Pons (tissue), 1 donor: Measurements from ENCODE around the gene CDH8.
"Not testable (repeated sequence)": the region's sequence is repeated elsewhere in the genome, so short reads cannot be mapped to it uniquely, and the experiment has no call there.

Experiments
- DNase-seq: peaks from one replicate; pipeline ENCODE4 v3.0.0-alpha.2; 2016; ENCODE audit warnings: low spot score

The CDH8 gene

DNA sequence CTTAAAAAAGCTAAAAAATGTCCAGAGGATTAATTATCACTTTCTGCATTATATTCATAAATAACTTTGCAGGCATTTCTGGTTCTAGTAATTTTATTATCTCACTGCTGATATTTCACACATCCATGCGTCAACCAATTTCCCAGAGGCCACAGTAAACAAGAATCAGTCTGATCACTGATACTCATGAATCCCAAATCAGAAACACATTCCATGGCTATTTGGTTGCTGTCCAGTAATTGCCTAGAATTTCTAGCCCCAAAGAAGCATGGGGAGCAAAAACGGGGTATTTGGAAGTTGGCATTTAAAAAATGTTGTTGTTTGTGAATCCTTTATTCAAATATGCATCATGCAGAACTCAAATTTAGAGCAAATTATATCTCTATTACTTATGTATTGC is 244.8 kb downstream of the CDH8 start:
- DNase-seq: no peak

DNA sequence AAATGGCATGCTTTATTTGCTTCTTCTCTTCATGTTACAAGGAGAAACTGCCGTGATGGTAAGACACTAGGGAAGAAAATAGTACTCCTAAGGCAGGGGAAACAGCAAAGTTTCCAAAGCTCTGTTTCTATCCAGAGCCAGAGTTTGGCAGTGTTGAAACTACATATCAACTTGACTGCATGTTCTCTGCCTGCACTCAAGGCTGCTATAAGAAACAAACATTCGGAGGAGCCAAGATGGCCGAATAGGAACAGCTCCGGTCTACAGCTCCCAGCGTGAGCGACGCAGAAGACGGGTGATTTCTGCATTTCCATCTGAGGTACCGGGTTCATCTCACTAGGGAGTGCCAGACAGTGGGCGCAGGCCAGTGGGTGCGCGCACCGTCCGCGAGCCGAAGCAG is 254.4 kb downstream of the CDH8 start:
- not testable (repeated sequence) for DNase-seq

DNA sequence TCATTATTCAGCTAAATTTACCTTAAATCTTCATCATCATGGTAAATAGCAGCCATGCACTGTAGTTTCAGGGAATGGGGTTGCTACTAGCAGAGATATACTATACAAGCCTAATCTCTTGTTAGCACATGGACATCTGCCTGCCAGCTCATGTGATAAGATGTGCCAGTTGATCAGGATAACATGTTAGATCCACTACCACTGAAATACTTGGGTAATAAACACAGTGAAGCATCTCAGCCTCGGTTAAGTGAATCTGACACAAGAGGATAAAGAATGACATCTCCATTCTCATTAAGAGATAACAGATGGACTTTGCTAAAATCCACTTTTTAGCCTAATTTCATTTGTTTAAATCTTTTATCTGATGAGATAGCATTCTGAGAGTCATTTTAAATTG is 256.1 kb downstream of the CDH8 start:
- DNase-seq: no peak

DNA sequence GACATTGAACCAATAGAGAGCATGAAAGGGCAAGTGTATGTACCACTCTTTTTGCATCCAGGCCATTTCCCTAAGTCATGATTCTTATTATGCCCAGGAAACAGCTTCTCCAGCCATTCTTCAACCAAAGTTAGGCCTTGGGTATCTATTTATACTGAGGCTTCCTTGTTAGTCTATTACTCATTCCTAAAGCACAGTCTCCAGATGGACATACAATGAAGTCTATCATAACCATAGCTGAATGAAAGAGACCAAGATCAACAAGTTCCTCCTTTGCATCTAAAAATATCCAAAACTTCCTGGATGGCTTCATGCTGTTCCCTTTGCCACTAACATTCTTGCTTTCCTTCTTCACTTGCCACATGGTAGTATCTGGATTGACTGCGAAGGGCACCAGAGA is 265.9 kb downstream of the CDH8 start:
- DNase-seq: no peak

DNA sequence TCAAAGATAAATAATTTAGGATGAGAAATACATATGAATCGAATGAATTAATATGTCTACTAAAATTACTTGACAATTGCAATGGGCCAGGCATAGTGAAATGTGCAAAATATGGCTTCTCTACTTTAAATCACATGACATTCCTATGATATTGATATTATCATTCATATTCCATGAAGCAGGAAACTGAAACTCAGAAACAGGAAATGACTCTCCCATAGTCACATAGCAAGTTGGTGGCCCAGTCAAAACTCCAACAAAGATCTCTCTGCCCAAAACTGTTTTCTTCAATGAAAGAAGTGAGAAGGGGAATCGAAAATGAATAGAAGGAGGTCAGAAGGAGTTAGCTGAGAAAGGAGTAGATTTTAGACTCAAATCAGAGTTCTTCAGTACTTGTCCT is 272.2 kb downstream of the CDH8 start:
- DNase-seq: no peak

DNA sequence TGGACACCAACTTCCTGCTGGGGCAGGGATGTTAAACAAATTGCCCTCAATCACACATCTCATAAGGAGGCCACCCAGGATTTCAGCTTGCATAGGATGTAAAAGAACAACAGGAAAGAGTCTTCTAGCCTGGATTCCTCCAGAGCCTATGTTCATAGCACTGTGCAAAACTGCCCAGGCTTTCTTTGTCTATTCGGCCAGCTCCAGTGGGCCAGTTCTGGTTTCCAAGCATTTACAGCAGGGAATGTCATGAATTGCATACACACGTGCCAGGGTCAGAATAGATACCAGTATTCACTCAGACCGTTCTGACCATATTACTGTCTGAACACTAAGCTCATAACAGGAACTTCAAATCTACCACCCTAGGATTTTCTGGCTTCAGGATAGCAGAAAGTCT is 273.2 kb downstream of the CDH8 start:
- DNase-seq: peak; percentile 55

DNA sequence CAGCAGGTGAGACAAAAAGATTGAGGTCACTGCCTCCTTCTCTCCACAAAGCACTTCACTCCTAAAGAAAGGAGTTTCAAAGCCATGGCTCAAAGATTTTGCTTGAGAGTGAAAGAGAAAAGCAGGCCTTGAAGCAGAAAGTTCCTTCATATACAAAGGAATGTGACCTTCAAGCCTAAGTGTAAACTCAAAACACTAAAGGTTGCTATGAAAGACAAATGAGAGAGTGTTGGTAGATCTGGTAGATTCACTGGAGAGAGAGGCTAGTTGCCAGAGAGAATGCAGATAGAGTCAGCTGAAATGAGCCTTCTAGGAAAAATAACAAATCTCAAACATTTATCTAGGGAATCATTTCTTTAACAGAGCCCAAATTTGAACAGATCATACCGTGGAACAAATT is 305.2 kb downstream of the CDH8 start:
- no peak for DNase-seq

DNA sequence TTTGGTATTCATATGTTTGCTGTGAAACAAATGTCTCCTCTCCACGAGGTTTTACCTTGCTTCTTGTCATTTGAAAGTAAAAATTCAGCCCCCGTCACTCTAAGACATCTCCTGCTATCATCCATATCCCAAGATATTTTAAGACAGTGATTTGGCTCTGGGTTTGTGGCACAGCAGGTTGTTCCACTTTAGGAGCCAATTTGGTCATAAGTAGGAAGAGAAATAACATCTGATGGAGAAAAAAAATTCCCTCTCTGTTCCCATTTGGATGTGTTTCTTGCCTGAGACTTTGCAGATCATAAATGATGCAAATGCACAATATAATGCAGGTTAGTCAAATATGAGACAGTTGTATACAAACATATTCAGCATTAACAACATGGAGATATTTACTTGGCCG is 309.5 kb downstream of the CDH8 start:
- DNase-seq: no peak

DNA sequence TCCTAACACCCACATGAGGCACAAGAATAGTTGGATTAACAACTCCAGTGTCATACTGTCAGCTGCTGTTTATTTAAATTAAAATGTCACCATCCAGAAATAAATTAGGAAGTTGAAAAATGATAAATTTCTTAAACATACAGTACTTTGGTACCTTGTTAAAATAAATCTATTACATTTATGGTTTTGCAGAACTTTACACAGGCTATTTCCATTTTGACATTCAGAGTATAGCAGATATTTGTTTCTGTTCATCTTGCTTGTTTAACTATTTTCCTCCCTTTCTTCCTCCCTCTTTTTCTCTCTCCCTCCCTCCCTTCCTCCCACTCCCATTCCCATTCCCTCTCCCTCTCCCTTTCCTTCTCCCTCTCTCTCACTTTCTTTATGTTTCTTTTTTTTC is 310.1 kb downstream of the CDH8 start:
- no peak for DNase-seq

DNA sequence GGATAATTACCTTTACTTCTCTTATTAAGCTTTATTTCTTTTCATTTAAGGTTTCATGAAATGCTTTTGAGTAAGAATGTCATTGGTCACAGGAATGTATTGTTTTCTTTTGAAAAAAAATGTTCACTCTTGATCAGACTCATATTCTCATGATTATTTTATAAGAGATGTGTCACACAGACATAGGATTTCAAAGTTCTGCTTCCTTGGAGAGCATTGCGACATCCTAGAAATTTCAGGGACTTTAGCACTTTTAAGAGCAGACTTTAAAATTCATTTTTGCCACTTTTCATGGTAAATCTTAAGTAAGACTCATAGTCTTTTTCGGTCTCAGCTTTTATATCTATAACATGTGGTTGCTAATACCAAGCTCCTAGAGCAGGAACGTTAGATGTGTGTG is 314.7 kb downstream of the CDH8 start:
- no peak for DNase-seq

DNA sequence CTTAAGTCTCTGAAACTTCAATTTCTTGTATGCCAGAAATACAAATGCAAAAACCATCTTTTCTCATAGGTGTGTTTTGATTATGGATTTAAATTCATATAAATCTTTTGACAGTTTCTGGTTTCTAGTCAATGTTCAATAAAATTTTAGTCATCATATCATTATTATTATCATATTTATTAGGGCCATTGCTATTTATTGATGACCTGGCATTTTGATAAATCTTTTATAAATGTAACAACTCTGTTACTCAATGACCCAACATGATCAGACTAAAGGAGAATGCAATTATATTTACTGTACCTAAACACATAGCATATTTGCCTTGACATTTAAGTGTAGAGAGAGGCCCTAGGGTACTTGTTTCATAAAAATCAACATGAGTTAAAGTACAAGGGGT is 320.8 kb downstream of the CDH8 start:
- no peak for DNase-seq

DNA sequence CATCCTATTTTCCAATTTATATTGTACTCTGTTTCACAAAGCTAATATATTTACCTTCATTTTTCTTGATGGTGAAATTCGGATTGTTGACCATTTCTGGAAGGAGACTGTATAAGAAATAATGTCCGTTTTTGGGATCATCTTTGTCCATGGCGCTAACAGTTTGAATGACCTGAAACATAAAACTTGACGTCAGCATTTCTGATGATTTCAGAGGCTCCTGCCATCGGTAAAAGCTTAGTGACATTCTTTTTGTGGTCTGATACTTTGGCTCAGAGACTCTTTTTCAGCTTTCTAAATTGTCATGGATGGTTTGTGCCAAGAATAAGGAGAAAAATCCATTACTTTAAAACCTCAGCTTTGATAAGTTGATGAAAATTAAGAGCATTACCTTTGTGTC is 322.5 kb downstream of the CDH8 start:
- no peak for DNase-seq

DNA sequence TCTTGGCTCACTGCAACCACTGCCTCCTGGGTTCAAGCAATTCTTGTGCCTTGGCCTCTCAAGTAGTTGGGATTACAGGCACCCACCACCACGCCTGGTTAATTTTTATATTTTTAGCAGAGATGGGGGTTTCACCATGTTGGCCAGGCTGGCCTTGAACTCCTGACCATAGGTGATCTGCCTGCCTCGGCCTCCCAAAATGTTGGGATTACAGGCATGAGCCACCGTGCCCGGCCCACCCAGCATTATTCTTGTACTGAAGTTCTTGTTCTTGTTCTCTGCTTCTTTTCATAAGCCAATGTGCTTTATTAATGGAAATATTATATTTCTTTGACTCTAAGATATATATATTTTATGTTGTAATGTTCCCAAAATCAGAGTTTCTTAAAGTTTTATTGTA is 336.6 kb downstream of the CDH8 start:
- not testable (repeated sequence) for DNase-seq

DNA sequence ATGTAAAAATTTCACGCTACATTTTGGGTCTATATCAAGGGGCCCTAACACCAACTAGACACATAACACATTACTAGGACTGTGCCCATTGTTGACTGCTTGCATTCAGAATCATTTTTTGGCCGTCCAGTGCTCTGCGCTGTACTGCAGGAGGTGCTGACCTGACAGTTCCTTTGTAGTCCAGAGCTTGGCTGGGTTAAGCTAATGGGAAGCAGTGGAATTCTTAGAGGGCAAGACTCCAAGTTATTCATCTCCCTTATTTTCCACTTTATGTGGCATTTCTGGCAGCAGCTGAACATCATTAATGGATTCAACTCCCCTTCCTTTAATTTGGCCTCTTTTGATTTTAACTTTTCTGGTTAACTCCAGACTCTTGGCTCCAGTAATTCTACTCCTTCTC is 351.7 kb downstream of the CDH8 start:
- DNase-seq: no peak

DNA sequence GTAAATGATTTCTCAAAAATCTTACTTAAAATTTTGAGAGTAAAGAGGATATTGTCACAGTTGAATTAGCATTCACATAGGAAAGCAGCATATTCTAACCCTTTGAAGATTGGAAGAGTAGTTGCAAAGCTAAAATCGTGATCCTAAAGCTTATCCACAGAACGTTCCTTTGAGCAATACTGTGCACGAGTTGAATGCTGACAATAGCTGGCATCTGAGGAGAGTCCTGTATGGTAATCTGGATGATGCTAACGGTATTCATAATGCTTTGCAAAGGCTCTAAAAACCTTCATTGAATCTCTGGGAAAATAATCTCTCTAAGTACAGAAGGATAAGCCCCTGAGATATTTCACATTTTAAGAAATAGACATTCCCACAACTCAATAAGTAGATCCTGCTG is 354.6 kb downstream of the CDH8 start:
- peak; percentile 79 for DNase-seq

DNA sequence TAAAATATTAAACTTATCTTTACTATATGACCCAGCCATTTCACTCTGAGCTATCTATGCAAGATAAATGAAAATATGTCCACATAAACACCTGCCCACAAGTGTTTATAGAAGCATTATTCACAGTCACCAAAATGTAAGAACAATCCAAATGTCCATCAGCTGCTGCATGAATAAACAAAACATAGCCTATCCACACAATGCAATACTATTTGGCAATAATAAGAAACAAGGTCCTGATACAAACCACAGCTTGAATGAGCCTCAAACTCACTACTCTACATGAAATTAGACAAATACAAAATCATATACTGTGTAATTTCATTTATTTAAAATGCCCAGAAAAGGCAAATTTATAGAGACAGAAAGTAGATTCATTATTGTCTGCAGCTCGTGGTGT is 355.1 kb downstream of the CDH8 start:
- peak; percentile 84 for DNase-seq

DNA sequence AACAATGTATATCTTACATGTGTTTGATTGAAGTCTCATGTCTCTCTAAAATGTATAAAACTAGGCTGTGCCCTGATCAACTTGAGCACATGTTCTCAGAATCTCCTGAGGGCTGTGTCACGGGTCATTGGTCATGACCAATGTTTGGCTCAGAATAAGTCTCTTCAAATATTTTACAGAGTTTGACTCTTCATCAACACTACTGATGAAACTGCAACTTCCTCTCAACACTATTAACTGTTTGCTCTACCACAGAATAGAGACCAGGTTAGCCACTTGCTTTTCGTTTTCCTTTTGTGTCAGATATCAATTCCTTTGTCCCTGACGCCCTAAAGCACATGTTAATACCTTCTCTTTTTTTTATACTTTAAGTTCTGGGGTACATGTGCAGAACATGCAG is 358.1 kb downstream of the CDH8 start:
- no peak for DNase-seq

DNA sequence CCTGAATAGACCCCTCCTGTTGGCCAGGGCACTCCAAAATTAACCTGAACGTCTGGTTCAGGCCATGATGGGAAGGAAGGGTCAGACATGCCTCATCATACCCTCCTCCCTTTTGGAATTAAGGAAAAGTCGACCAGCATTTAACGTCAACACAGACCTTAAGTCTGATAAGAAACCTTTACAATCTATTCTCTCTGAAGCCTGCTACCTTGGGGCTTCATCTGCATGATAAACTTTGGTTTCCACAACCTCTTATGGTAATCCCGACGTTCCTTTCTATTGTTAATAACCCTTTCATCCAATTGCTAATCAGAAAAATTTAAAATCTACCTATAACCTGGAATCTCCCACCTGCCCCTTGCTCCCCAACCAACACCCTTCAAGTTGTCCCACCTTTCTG is 358.5 kb downstream of the CDH8 start:
- no peak for DNase-seq

DNA sequence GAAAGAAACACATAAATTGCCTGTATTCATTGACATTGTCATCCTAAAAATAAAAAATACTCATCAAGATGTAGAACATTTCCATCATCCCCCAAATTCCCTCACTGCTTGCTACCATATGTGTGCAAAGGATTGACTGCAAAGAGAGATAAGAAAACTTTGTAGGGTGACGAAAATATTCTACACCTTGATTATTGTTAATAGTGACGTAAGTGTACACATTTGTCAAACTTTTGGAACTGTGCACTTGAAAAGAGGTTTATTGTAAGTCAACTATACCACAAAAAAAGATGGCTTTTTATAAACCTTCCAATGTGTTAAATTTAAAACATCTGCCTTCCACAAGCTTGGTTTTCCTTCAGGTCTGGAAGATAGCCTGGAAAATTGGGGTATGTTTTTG is 359.5 kb downstream of the CDH8 start:
- DNase-seq: no peak

DNA sequence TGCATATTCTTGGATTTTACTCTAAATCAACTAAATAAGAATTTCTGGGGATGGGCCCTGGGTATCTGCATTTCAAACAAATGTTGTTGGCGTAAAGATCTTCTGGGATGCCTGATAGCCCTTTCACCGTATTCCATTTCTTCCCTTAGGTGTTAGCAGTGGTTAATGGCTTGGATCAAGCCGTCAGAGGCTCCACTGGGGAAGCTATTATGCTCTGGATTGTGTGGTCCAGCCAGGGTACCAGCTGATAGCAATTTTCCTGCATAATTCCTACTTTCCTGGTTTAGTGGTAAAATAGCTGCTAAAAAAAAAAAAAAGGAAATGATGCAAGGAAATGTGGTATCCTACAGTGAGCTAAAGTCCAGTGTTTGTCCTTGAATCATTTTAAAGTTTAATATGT is 365.1 kb downstream of the CDH8 start:
- no peak for DNase-seq

DNA sequence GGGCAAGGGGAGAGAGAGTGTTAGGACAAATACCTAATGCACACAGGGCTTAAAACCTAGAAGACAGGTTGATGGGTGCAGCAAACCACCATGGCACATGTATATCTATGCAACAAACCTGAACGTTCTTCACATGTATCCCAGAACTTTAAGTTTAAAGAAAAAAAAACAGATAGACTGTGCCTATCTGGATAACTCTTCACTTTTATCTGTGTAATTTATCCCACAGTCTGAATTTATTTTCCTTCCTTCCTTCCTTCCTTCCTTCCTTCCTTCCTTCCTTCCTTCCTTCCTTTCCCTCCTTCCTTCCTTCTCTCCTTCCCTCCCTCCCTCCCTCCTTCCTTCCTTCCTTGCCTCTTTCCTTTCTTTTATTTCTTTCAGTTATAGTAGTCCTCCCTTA is 370.7 kb downstream of the CDH8 start:
- no peak for DNase-seq

DNA sequence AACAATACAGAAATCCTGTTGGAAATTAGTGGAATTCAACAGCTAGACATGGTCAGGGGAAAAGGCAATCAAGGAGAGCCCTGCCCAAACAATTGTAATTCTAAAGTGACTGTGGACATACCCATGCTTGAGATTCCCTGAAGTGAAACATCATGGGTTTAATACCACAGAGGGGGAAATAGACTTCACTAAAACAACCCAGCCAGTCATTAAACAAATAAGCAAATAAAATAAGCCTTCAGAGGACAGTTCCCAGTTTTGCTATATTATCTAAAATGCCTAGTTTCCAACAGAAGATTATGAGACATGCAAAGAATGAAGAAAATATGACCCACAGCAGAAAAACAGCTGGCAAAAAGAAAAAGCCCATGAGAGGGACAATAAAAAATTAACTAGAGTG is 376.3 kb downstream of the CDH8 start:
- no peak for DNase-seq

DNA sequence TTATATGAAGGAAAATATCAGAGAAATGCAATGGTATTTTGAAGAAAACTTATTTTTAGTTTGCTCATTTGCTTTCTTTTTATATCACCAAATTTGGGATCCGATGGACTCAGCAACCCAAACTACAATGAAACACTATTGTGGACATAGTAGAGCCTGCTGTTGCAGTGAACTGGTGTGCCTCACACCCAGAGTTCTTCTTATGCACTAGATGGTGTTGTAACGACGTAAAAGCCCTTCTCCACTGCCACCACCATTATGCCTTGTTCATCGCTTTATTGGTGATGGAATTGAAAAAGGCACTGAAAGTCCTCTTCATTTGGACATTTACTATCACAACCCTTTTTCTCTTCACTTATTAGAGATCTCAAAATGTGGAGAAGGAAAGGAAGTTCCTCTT is 381.3 kb downstream of the CDH8 start:
- DNase-seq: peak; percentile 92

DNA sequence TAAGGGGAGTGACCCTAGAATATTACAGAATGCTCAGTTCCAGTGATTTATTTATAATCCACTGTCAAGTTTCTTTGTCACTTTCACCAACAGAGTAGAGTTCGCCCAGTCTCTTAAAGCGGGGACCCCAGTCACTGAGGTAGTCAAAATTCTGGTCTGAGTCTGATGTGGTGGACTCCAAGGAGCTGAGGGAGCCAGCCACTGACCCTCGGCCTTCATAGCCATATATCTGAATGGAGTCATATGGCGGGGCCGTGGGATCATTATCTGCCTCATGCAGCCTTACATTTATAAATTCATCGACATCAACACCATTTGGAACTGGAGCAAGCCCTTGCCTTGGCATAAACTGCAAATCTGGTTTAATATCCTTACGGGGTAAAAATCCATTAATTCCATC is 382.7 kb downstream of the CDH8 start:
- DNase-seq: no peak

DNA sequence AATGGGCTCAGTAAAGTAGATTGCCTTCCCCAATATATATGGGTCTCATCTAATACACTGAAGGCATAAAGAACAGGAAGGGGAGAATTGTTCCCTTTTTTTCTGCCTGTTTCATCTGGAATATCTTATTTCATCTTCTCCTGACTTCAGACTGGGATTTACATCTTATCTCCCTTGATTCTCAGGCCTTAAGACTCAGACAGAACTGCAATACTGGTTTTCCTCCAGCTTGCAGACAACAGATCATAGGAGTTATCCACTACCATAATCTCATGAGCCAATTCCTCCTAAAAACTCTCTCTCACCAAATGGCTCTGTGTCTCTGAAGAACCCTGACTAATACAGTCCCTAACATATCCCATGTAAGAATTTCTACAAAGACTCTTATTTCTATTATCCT is 390.7 kb downstream of the CDH8 start:
- DNase-seq: no peak
